Esophagus muscularis mucosa (tissue), 3 donors: ENCODE results near the gene IRAG1.

Source experiments
- POLR2A ChIP-seq: fragments of 450-650 bp; IDR thresholded peaks from one replicate; pipeline ENCODE4 v1.6.1; 2017; ENCODE audit warnings: antibody characterized with exemption, moderate library complexity, mild to moderate bottlenecking, low read depth
- TF ChIP-seq, protein P1 (sequence below), 3 experiments: fragments of 200-600 bp in 2 of 3; fragments of 450-650 bp in 1 of 3; sonication (generic) in 2 of 3; IDR thresholded peaks; one replicate each; pipeline ENCODE4 v1.5.1; 2017 to 2019; ENCODE audit warnings: antibody characterized with exemption in 3 of 3, mild to moderate bottlenecking in 2 of 3, moderate library complexity in 1 of 3

DNA sequence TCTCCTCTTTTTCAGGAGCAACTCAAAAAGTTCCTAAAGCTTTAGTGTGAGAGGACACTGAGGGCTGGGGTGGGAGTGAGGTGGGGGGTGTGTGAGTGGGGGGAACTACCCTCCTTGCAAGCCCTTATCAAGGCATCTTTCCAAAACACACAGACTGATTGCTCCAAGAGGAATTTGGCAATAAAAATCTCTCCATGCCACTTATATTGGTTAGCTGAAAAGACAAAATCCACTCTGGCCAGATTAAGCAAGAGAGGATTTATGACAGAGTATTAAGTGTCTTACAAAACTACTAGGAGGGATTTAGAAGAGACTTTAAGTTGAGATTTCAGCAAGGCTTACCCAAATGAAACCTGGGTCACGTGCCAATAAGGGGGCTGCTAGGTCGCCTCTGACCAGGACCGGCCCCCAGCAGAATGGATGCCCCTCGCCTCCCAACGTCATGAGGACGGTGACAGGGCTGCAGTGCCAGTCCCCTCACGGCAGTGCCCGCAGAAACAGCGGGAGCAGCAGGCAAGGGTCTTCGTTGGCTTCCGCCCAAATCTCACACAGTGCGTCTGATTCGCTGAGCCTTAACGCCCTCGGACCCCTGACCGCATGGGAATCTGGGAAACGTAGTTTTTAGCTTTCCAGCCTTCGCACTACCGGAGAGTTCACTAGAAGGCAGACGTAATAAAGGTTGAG is 35.4 kb upstream of the IRAG1 start:
- no peak for TF ChIP-seq POLR2A
- TF ChIP-seq, protein P1, sequence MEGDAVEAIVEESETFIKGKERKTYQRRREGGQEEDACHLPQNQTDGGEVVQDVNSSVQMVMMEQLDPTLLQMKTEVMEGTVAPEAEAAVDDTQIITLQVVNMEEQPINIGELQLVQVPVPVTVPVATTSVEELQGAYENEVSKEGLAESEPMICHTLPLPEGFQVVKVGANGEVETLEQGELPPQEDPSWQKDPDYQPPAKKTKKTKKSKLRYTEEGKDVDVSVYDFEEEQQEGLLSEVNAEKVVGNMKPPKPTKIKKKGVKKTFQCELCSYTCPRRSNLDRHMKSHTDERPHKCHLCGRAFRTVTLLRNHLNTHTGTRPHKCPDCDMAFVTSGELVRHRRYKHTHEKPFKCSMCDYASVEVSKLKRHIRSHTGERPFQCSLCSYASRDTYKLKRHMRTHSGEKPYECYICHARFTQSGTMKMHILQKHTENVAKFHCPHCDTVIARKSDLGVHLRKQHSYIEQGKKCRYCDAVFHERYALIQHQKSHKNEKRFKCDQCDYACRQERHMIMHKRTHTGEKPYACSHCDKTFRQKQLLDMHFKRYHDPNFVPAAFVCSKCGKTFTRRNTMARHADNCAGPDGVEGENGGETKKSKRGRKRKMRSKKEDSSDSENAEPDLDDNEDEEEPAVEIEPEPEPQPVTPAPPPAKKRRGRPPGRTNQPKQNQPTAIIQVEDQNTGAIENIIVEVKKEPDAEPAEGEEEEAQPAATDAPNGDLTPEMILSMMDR (IDR thresholded peaks at IDR 0.05) = no peak
